Endothelial cell of umbilical vein (primary cell): ENCODE data around the gene ETV3. TPM values are rescaled to one million over a fixed set of nuclear protein-coding genes. Genes with fewer than 3 reads are reported as not detected.

Experiments
- BruUV-seq: library from RNA; stranded (reverse); fragments of 400-500 nt; replicated peaks from 2 replicates; lab custom pipeline; 2021; lab: Mats Ljungman, UMichigan
- CTCF ChIA-PET: fragments of 300-600, 350-600 bp; sonication (Branson Sonifier 250); formaldehyde crosslinking; loops from one replicate; lab custom pipeline; 2021; ENCODE audit warnings: antibody characterized with exemption, inconsistent platforms; lab: Charles Lee
- POLR2A ChIA-PET: fragments of 300-600, 350-600 bp; sonication (Branson Sonifier 250); formaldehyde crosslinking; loops from one replicate; lab custom pipeline; 2021; ENCODE audit warnings: antibody characterized with exemption, inconsistent platforms; lab: Charles Lee
- DNase-seq: peaks from one replicate; pipeline ENCODE4 v3.0.0-alpha.2; 2011; ENCODE audit warnings: low read depth, low spot score
- FAIRE-seq: peaks from 2 replicates; lab custom pipeline; 2011; peaks lifted over from hg19 to GRCh38; lab: Jason Lieb, UNC
- H2AFZ ChIP-seq: 2 replicates; pipeline ENCODE4 v1.6.0; 2012; ENCODE audit warnings: low read depth, low read length, control low read depth, inconsistent platforms
- H3K27ac ChIP-seq: 2 replicates; pipeline ENCODE4 v1.5.1; 2011; ENCODE audit warnings: low read depth, mild to moderate bottlenecking, control low read depth, low read length, moderate library complexity; ENCODE audit not compliant: insufficient read depth
- H3K27me3 ChIP-seq, 2 experiments: 2 replicates each; pipeline versions ENCODE4 v1.6.0 to v1.6.1; 2011; ENCODE audit warnings: low read length in 2 of 2, mixed read lengths in 1 of 2; ENCODE audit not compliant: control insufficient read depth in 2 of 2, insufficient read depth in 2 of 2
- H3K36me3 ChIP-seq, 2 experiments: 2 replicates in 1 of 2; 3 replicates in 1 of 2; pipeline ENCODE4 v1.5.1; 2011; ENCODE audit warnings: low read length in 2 of 2, mild to moderate bottlenecking in 1 of 2, moderate library complexity in 1 of 2; ENCODE audit not compliant: control insufficient read depth in 2 of 2, insufficient read depth in 2 of 2; ENCODE audit errors: extremely low read depth in 1 of 2
- H3K4me1 ChIP-seq: 3 replicates; pipeline ENCODE4 v1.5.1; 2011; ENCODE audit warnings: mild to moderate bottlenecking, low read length; ENCODE audit not compliant: control insufficient read depth, insufficient read depth; ENCODE audit errors: extremely low read depth
- H3K4me2 ChIP-seq: 2 replicates; pipeline ENCODE4 v1.6.1; 2011; ENCODE audit warnings: low read length, control low read depth, mixed read lengths; ENCODE audit not compliant: insufficient read depth
- H3K4me3 ChIP-seq, 3 experiments: fragments of 200-600 bp in 1 of 3; sonication (generic), shearing (Covaris generic) in 1 of 3; replicated peaks in 1 of 3; 2 replicates each; pipeline ENCODE4 v1.5.1; 2011 to 2016; ENCODE audit warnings: control low read depth in 3 of 3, low read length in 3 of 3, mild to moderate bottlenecking in 2 of 3, inconsistent platforms in 1 of 3, low read depth in 1 of 3, moderate library complexity in 1 of 3; ENCODE audit not compliant: insufficient read depth in 1 of 3
- H3K79me2 ChIP-seq: 2 replicates; pipeline ENCODE4 v1.6.0; 2012; ENCODE audit warnings: low read length, inconsistent platforms; ENCODE audit not compliant: control insufficient read depth, insufficient read depth
- H3K9ac ChIP-seq: replicated peaks from 2 replicates; pipeline ENCODE3; 2011; ENCODE audit warnings: low read length, control low read depth; ENCODE audit not compliant: insufficient read depth; ENCODE audit errors: extremely low read depth
- H3K9me1 ChIP-seq: replicated peaks from 3 replicates; pipeline ENCODE4 v1.6.0; 2011; ENCODE audit warnings: mild to moderate bottlenecking, low read length; ENCODE audit not compliant: control insufficient read depth, insufficient read depth; ENCODE audit errors: extremely low read depth
- H3K9me3 ChIP-seq: replicated peaks from 2 replicates; pipeline ENCODE4 v1.5.1; 2012; ENCODE audit warnings: low read length, inconsistent platforms; ENCODE audit not compliant: control insufficient read depth, insufficient read depth
- H4K20me1 ChIP-seq: replicated peaks from 2 replicates; pipeline ENCODE3; 2011; ENCODE audit warnings: mild to moderate bottlenecking, low read length; ENCODE audit not compliant: control insufficient read depth, insufficient read depth; ENCODE audit errors: extremely low read depth
- CTCF ChIP-seq, 2 donors: IDR thresholded peaks; 1 replicate in 1 of 2; 2 replicates in 1 of 2; pipeline ENCODE4 v1.5.1; 2011; ENCODE audit warnings: low read length in 2 of 2, mild to moderate bottlenecking in 2 of 2, moderate library complexity in 2 of 2, control low read depth in 1 of 2, inconsistent platforms in 1 of 2, low read depth in 1 of 2; ENCODE audit not compliant: insufficient read depth in 1 of 2; ENCODE audit errors: extremely low read depth in 1 of 2
- EZH2 ChIP-seq: IDR thresholded peaks from 2 replicates; pipeline ENCODE4 v1.6.1; 2012; ENCODE audit warnings: borderline replicate concordance, low read depth, mild to moderate bottlenecking, moderate library complexity, low read length, inconsistent platforms; ENCODE audit not compliant: severe bottlenecking
- FOS ChIP-seq: IDR thresholded peaks from 2 replicates; pipeline ENCODE4 v1.6.1; 2011; ENCODE audit warnings: mild to moderate bottlenecking, low read length, moderate library complexity, borderline replicate concordance; ENCODE audit not compliant: insufficient read depth
- GATA2 ChIP-seq: IDR thresholded peaks from 2 replicates; pipeline ENCODE4 v1.7.0; 2011; ENCODE audit warnings: low read depth, mild to moderate bottlenecking, moderate library complexity, mixed read lengths, low read length; ENCODE audit not compliant: insufficient read length, insufficient read depth
- JUN ChIP-seq: IDR thresholded peaks from 2 replicates; pipeline ENCODE4 v1.6.1; 2011; ENCODE audit warnings: borderline replicate concordance, low read depth; ENCODE audit not compliant: insufficient read length, insufficient read depth
- MAX ChIP-seq: IDR thresholded peaks from 2 replicates; pipeline ENCODE4 v1.6.1; 2011; ENCODE audit not compliant: insufficient read depth, insufficient read length
- MYC ChIP-seq: IDR thresholded peaks from one replicate; pipeline ENCODE4 v1.6.1; 2011; ENCODE audit warnings: mild to moderate bottlenecking, low read depth, low read length
- POLR2A ChIP-seq: IDR thresholded peaks from 2 replicates; pipeline ENCODE4 v1.6.1; 2012; ENCODE audit warnings: low read depth, mild to moderate bottlenecking, control low read depth, low read length
- POLR2AphosphoS5 ChIP-seq: IDR thresholded peaks from 2 replicates; pipeline ENCODE4 v1.6.1; 2012; ENCODE audit warnings: low read depth, mild to moderate bottlenecking, control low read depth, low read length, moderate library complexity; ENCODE audit not compliant: insufficient read depth
- dilution Hi-C: fragments of 300-500 bp; cut with MboI; formaldehyde crosslinking; loops from one replicate; pipeline ENCODE4 v1.15.0; 2019; ENCODE audit warnings: low sequenced_read_pairs; ENCODE audit not compliant: extremely low pct_ligation_motif_present
- intact Hi-C: fragments of 100-400 bp; cut with micrococcal nuclease; formaldehyde crosslinking; loops from one replicate; pipeline ENCODE4 v1.10.0; 2022
- polyA plus RNA-seq, 4 experiments: library from polyadenylated mRNA; depleted of rRNA in 3 of 4; stranded (reverse) in 3 of 4; unstranded in 1 of 4; fragments of >200 nt; gene quantifications; 2 replicates each; pipeline versions ENCODE4 v1.2.1 to v1.2.3, GENCODE V29; 2011 to 2012; ENCODE audit warnings: missing spikeins in 1 of 4
- total RNA-seq: library from RNA; stranded (reverse); gene quantifications from 2 replicates; pipeline ENCODE4 v1.2.3, GENCODE V29; 2021

Gene ETV3
- total and polyA plus RNA-seq, 2 donors (not counting 3 experiments of a cell fraction or from before 2014, with no cell fraction given), result 6.8 to 22.3 TPM

GRCh38 chr1:157103268-157103667 lies 34.9 kb downstream of the ETV3 start:
- dilution Hi-C loops (no loop called here), intact Hi-C loops (no loop called here)
- Histone ChIP-seq H3K9me3 (no peaks in the 10 kb centered on the region), H2AFZ (no peak overlapping the region), H4K20me1 (no peaks in the 10 kb centered on the region), H3K4me1 (peaks cover 11% of the 10 kb centered on the region), H3K79me2 (no peaks in the 10 kb centered on the region), H3K36me3 (no peaks in the 10 kb centered on the region), H3K27me3 (no peaks in the 10 kb centered on the region), H3K9ac (no peak overlapping the region), H3K4me3 (no peak overlapping the region), H3K9me1 (no peaks in the 10 kb centered on the region), H3K27ac (no peak overlapping the region), H3K4me2 (no peak overlapping the region)
- no peak for FAIRE-seq
- ChIA-PET POLR2A (no interaction called here), CTCF (interaction anchor here (1.2 to 14.4 kb wide), 3 partner anchors 13 to 53 kb away, joined by 3 to 160 read pairs (median 3); no protein-coding TSS in a partner anchor)
- TF ChIP-seq POLR2A (no peak), CTCF (IDR thresholded peaks at IDR 0.05; ENCODE audit: extremely low read depth in 1 of 2, insufficient read depth in 1 of 2, low read depth in 1 of 2, low read length in 2 of 2) (no peak), MAX (no peak), FOS (no peak), EZH2 (no peak), GATA2 (no peak), JUN (no peak), POLR2AphosphoS5 (no peak), MYC (no peak)
- no TSS peak for BruUV-seq
- DNase-seq, result no peak
